Measurements from ENCODE around the gene ESYT2.
"Not testable (repeated sequence)": the region's sequence is repeated elsewhere in the genome, so short reads cannot be mapped to it uniquely, and the experiment has no call there.

DNA sequence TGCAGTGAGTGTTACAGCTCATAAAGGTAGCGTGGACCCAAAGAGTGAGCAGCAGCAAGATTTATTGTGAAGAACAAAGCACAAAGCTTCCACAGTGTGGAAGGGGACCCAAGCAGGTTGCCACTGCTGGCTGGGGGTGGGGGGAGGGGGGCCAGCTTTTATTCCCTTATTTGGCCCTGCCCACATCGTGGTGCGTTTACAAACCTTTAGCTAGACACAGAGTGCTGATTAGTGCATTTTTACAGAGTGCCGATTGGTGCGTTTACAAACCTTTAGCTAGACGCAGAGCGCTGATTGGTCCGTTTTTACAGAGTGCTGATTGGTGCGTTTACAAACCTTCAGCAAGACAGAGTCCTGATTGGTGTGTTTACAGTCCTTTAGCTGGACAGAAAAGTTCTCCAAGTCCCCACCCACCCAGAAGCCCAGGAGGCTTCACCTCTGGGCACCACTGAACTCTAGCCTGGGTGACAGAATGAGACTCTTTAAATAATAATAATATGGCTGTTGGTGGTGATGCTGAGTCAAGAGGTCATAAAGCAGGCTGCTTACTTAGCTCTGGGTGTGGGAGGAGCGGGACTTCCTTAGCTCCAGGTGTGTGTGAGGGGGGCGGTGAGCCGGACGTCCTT, 33.8 kb upstream of the ESYT2 start:
- TF ChIP-seq, protein P1, sequence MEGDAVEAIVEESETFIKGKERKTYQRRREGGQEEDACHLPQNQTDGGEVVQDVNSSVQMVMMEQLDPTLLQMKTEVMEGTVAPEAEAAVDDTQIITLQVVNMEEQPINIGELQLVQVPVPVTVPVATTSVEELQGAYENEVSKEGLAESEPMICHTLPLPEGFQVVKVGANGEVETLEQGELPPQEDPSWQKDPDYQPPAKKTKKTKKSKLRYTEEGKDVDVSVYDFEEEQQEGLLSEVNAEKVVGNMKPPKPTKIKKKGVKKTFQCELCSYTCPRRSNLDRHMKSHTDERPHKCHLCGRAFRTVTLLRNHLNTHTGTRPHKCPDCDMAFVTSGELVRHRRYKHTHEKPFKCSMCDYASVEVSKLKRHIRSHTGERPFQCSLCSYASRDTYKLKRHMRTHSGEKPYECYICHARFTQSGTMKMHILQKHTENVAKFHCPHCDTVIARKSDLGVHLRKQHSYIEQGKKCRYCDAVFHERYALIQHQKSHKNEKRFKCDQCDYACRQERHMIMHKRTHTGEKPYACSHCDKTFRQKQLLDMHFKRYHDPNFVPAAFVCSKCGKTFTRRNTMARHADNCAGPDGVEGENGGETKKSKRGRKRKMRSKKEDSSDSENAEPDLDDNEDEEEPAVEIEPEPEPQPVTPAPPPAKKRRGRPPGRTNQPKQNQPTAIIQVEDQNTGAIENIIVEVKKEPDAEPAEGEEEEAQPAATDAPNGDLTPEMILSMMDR (IDR thresholded peaks at IDR 0.05; ENCODE audit: low read depth, low read length, missing input control): not testable (repeated sequence)
- TF ChIP-seq, protein P2, sequence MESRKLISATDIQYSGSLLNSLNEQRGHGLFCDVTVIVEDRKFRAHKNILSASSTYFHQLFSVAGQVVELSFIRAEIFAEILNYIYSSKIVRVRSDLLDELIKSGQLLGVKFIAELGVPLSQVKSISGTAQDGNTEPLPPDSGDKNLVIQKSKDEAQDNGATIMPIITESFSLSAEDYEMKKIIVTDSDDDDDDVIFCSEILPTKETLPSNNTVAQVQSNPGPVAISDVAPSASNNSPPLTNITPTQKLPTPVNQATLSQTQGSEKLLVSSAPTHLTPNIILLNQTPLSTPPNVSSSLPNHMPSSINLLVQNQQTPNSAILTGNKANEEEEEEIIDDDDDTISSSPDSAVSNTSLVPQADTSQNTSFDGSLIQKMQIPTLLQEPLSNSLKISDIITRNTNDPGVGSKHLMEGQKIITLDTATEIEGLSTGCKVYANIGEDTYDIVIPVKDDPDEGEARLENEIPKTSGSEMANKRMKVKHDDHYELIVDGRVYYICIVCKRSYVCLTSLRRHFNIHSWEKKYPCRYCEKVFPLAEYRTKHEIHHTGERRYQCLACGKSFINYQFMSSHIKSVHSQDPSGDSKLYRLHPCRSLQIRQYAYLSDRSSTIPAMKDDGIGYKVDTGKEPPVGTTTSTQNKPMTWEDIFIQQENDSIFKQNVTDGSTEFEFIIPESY (IDR thresholded peaks at IDR 0.05): not testable (repeated sequence)
- not testable (repeated sequence) for TF ChIP-seq SP1 (IDR thresholded peaks at IDR 0.05); RXRA (IDR thresholded peaks at IDR 0.05); HNF4A (conservative IDR thresholded peaks at IDR 0.05); RAD21 (IDR thresholded peaks at IDR 0.05); JUND (IDR thresholded peaks at IDR 0.05)
- TF ChIP-seq, protein P3, sequence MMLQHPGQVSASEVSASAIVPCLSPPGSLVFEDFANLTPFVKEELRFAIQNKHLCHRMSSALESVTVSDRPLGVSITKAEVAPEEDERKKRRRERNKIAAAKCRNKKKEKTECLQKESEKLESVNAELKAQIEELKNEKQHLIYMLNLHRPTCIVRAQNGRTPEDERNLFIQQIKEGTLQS (IDR thresholded peaks at IDR 0.05): not testable (repeated sequence)
- TF ChIP-seq, protein P4, sequence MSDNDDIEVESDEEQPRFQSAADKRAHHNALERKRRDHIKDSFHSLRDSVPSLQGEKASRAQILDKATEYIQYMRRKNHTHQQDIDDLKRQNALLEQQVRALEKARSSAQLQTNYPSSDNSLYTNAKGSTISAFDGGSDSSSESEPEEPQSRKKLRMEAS (IDR thresholded peaks at IDR 0.05): not testable (repeated sequence)
- TF ChIP-seq, protein P5, sequence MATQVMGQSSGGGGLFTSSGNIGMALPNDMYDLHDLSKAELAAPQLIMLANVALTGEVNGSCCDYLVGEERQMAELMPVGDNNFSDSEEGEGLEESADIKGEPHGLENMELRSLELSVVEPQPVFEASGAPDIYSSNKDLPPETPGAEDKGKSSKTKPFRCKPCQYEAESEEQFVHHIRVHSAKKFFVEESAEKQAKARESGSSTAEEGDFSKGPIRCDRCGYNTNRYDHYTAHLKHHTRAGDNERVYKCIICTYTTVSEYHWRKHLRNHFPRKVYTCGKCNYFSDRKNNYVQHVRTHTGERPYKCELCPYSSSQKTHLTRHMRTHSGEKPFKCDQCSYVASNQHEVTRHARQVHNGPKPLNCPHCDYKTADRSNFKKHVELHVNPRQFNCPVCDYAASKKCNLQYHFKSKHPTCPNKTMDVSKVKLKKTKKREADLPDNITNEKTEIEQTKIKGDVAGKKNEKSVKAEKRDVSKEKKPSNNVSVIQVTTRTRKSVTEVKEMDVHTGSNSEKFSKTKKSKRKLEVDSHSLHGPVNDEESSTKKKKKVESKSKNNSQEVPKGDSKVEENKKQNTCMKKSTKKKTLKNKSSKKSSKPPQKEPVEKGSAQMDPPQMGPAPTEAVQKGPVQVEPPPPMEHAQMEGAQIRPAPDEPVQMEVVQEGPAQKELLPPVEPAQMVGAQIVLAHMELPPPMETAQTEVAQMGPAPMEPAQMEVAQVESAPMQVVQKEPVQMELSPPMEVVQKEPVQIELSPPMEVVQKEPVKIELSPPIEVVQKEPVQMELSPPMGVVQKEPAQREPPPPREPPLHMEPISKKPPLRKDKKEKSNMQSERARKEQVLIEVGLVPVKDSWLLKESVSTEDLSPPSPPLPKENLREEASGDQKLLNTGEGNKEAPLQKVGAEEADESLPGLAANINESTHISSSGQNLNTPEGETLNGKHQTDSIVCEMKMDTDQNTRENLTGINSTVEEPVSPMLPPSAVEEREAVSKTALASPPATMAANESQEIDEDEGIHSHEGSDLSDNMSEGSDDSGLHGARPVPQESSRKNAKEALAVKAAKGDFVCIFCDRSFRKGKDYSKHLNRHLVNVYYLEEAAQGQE (IDR thresholded peaks at IDR 0.05): not testable (repeated sequence)
